Heart left ventricle (tissue), 16 donors: ENCODE results near the gene PRRX1. TPM values are rescaled to one million over a fixed set of nuclear protein-coding genes. Genes with fewer than 3 reads are reported as not detected.
A peak's percentile ranks its signal among the peaks of the same experiment; 100 is the strongest.

Experiments
- ATAC-seq, 4 donors: fragments of 200-7000 bp; cut with Tn5 transposase; one replicate each; pipeline ENCODE4 v1.9.1; 2020 to 2022; ENCODE audit warnings: moderate library complexity in 4 of 4, mild to moderate bottlenecking in 3 of 4, moderate number of reproducible peaks in 1 of 4
- DNase-seq, 5 donors: peaks; one replicate each; pipeline ENCODE4 v3.0.0-alpha.2; 2020
- H3K27ac ChIP-seq, 12 donors: fragments of 200-600 bp; sonication (generic) in 4 of 12; one replicate each; pipeline versions ENCODE4 v1.5.0 to v1.8.0; 2016 to 2022; ENCODE audit warnings: mild to moderate bottlenecking in 2 of 12
- H3K27me3 ChIP-seq, 9 donors: fragments of 200-600 bp; sonication (generic) in 2 of 9; one replicate each; pipeline versions ENCODE4 v1.5.1 to v1.8.0; 2016 to 2022; ENCODE audit warnings: mild to moderate bottlenecking in 3 of 9
- H3K36me3 ChIP-seq, 9 donors: fragments of 200-600 bp; sonication (generic) in 2 of 9; one replicate each; pipeline versions ENCODE4 v1.5.0 to v1.8.0; 2018 to 2022; ENCODE audit warnings: mild to moderate bottlenecking in 2 of 9
- H3K4me1 ChIP-seq, 12 donors: fragments of 200-600 bp; sonication (generic) in 4 of 12; one replicate each; pipeline versions ENCODE4 v1.5.0 to v1.8.0; 2016 to 2022; ENCODE audit warnings: mild to moderate bottlenecking in 3 of 12
- H3K4me3 ChIP-seq, 12 donors: fragments of 200-600 bp; sonication (generic) in 4 of 12; one replicate each; pipeline versions ENCODE4 v1.5.0 to v1.8.0; 2017 to 2022; ENCODE audit warnings: mild to moderate bottlenecking in 9 of 12, moderate library complexity in 4 of 12
- H3K9me3 ChIP-seq, 12 donors: fragments of 200-600 bp; sonication (generic) in 4 of 12; one replicate each; pipeline versions ENCODE4 v1.5.0 to v1.8.0; 2016 to 2022; ENCODE audit warnings: mild to moderate bottlenecking in 1 of 12
- CTCF ChIP-seq, 12 donors: fragments of 200-600 bp; sonication (generic) in 4 of 12; IDR thresholded peaks; one replicate each; pipeline versions ENCODE4 v1.5.0 to v1.8.0; 2018 to 2022; ENCODE audit warnings: antibody characterized with exemption in 12 of 12, mild to moderate bottlenecking in 5 of 12
- POLR2A ChIP-seq, 2 donors: fragments of 450-650 bp; IDR thresholded peaks; one replicate each; pipeline ENCODE4 v1.6.1; 2017; ENCODE audit warnings: antibody characterized with exemption in 2 of 2, mild to moderate bottlenecking in 2 of 2, moderate library complexity in 2 of 2
- WGBS, 4 donors: extraction: QIAGEN DNeasy Blood & Tissue Kit in 2 of 4; methylation state at CpG; one replicate each; pipeline versions ENCODE4 v1.1.5 to v1.1.7; 2013 to 2018; 5-methylcytosine and 5-hydroxymethylcytosine counted together
- intact Hi-C, 10 donors: fragments of 100-400 bp; cut with DNase I; formaldehyde crosslinking; loops; one replicate each; pipeline versions ENCODE4 v1.11.1 to v1.14.2; 2022
- polyA plus RNA-seq, 2 donors: library from polyadenylated mRNA; stranded (reverse); fragments of 200-250 nt; gene quantifications; one replicate each; pipeline ENCODE4 v1.2.3, GENCODE V29; 2013
- total RNA-seq, 9 donors: library from RNA; depleted of rRNA in 2 of 9; stranded (reverse); fragments of >200 nt in 2 of 9; fragmentation: NEBNext Ultra II Directional in 3 of 9; extraction: Animal tissue kit (Norgen Biotek cat#: 25700) in 3 of 9; gene quantifications; one replicate each; pipeline versions ENCODE4 v1.1.0 to v1.2.4, GENCODE V29; 2016 to 2023
- donor health status: ischemic (EF 13 %, LVEDD 7.1; RV severe dilation, severe dysfunction).
- donor health status: healthy with polysubstance abuse.
- donor health status: DM: no; HTN: yes; CAD: no.
- donor health status: DM: no; HTN: no; CAD: no.
- donor health status: ischemic (EF 25% LVEDD 6.9; RV normal size, moderate dysfunction).
- donor health status: ischemic (EF 25% LVEDD 5.7; RV mildly dilated, moderate dysfunction).
- donor health status: healthy.
- donor health status: DM: yes; HTN: yes; CAD: no.
- donor health status: ischemic (EF 35%, LVEDD 5.7; RV mildly dilated, moderate dysfunction).
- donor health status: nonischemic (EF 11% LVEDD 7.7; RV severe dilation, severe dysfunction).
- donor health status: DM: yes; HTN: yes; CAD: no.
- donor health status: PGD.
- donor health status: ischemic (EF 29% LVEDD 5.4; RV normal size, mild dysfunction).
- donor health status: nonischemic (EF 23%, LVEDD 6.1; RV moderate dilation, normal function).

PRRX1 gene
- total and polyA plus RNA-seq, 11 donors = 16.2 to 104 (median 52.3) TPM

GRCh38 chr1:170776252-170776651, 112.3 kb downstream of the PRRX1 start:
- ATAC-seq (peak in 1 of 4 donors; percentile 47), DNase-seq (no peak)
- Histone ChIP-seq H3K27ac (peak overlapping the region in 4 of 12 donors; percentile 7 to 51 (median 39)), H3K27me3 (no peaks in the 10 kb centered on the region), H3K9me3 (no peaks in the 10 kb centered on the region), H3K4me3 (no peak overlapping the region), H3K4me1 (peaks cover 0 to 5% (median 0%) of the 10 kb centered on the region in 12 donors), H3K36me3 (no peaks in the 10 kb centered on the region)
- intact Hi-C loops = loop anchor here in 3 of 10 donors (10.0 kb wide), 3 partner anchors 771 to 851 kb away; no protein-coding TSS in a partner anchor
- 76 to 90% (median 81%) methylated on average over 3 of the region's 3 CpGs for WGBS, 4 donors
- TF ChIP-seq POLR2A (IDR thresholded peaks at IDR 0.05) (no peak), CTCF (IDR thresholded peaks at IDR 0.05) (no peak)

GRCh38 chr1:170776777-170777176, 112.8 kb downstream of the PRRX1 start:
- Histone ChIP-seq H3K36me3 (no peaks in the 10 kb centered on the region), H3K4me3 (no peak overlapping the region), H3K4me1 (peaks cover 0 to 5% (median 0%) of the 10 kb centered on the region in 12 donors), H3K9me3 (no peaks in the 10 kb centered on the region), H3K27me3 (no peaks in the 10 kb centered on the region), H3K27ac (peak overlapping the region in 4 of 12 donors; percentile 7 to 51 (median 39))
- peak in 2 of 5 donors; percentile 9 to 21 for DNase-seq
- TF ChIP-seq CTCF (IDR thresholded peaks at IDR 0.05) (no peak), POLR2A (IDR thresholded peaks at IDR 0.05) (no peak)
- intact Hi-C loops = loop anchor here in 3 of 10 donors (10.0 kb wide), 3 partner anchors 772 to 852 kb away; no protein-coding TSS in a partner anchor
- WGBS, 4 donors = 60 to 67% (median 61%) methylated on average over 3 of the region's 3 CpGs
- peak in 2 of 4 donors; percentile 36 to 42 for ATAC-seq

Other genes with a start within 250 kb of the PRRX1 start
- 10 to 100 TPM in 2 of 9 donors, 1 to 10 TPM in 7; 4.7 to 15.5 (median 7.6) TPM for gene GORAB, start 132.0 kb upstream of the PRRX1 start, total RNA-seq
- 1 to 10 TPM; 5.0 to 7.3 TPM for gene GORAB, start 132.0 kb upstream of the PRRX1 start, polyA plus RNA-seq